Lower leg skin (tissue), 4 donors: ENCODE data around the gene PYGO2. TPM values are rescaled to one million over a fixed set of nuclear protein-coding genes. Genes with fewer than 3 reads are reported as not detected.
"Not testable (repeated sequence)": the region's sequence is repeated elsewhere in the genome, so short reads cannot be mapped to it uniquely, and the experiment has no call there.

Experiments
- DNase-seq, 2 donors: peaks; one replicate each; pipeline ENCODE4 v3.0.0-alpha.2; 2019; ENCODE audit warnings: low spot score in 2 of 2
- H3K4me3 ChIP-seq: fragments of 200-600 bp; sonication (generic); 2 replicates; pipeline ENCODE4 v1.5.1; 2017; ENCODE audit warnings: mild to moderate bottlenecking, low read depth; ENCODE audit not compliant: poor library complexity, severe bottlenecking
- CTCF ChIP-seq, 3 donors: fragments of 450-650 bp; IDR thresholded peaks; one replicate each; pipeline ENCODE4 v1.5.1; 2016; ENCODE audit warnings: antibody characterized with exemption in 3 of 3, mild to moderate bottlenecking in 3 of 3, moderate library complexity in 2 of 3
- POLR2A ChIP-seq, 2 donors: fragments of 450-650 bp; IDR thresholded peaks; one replicate each; pipeline ENCODE4 v1.6.1; 2016 to 2017; ENCODE audit warnings: antibody characterized with exemption in 2 of 2, mild to moderate bottlenecking in 1 of 2, moderate library complexity in 1 of 2
- WGBS, 2 donors: methylation state at CpG; one replicate each; pipeline ENCODE4 v1.1.5; 2018; 5-methylcytosine and 5-hydroxymethylcytosine counted together
- intact Hi-C: fragments of 100-400 bp; cut with DNase I; formaldehyde crosslinking; loops from one replicate; pipeline ENCODE4 v1.15.0; 2023; ENCODE audit warnings: low total_unique reads
- total RNA-seq, 4 donors: library from RNA; depleted of rRNA; stranded (reverse); fragments of >200 nt; gene quantifications; one replicate each; pipeline ENCODE4 v1.1.0, GENCODE V29; 2016

Gene PYGO2
- total RNA-seq, 4 donors from 2014 or later = 31.9 to 38.0 (median 36.3) TPM

- DNase-seq = no peak
- WGBS, 2 donors = 10% methylated on average over 17 of the region's 17 CpGs
- intact Hi-C loops = no loop called here
- H3K4me3 ChIP-seq = peak overlapping the region; percentile 66
- TF ChIP-seq POLR2A (IDR thresholded peaks at IDR 0.05) (no peak), CTCF (IDR thresholded peaks at IDR 0.05) (no peak)
Observed at GRCh38 chr1:154983776-154984466, 22.3 kb upstream of the PYGO2 start.

- DNase-seq = peak; percentile 99 to 100
- 1 to 2% methylated on average over 26 of the region's 26 CpGs for WGBS, 2 donors
- H3K4me3 ChIP-seq = peak within 1 kb of the TSS; percentile 66
Observed at GRCh38 chr1:154982897-154983648, 21.5 kb upstream of the PYGO2 start, which contains the start of gene FLAD1. TSS of gene FLAD1 (plus strand) at chr1:154983344. CDS start at chr1:154983695, 351 bp downstream.

GRCh38 chr1:154982341-154982740 is 20.8 kb upstream of the PYGO2 start:
- no peak for TF ChIP-seq CTCF (IDR thresholded peaks at IDR 0.05)
- WGBS, 2 donors = 66 to 71% methylated on average over 6 of the region's 6 CpGs
- intact Hi-C loops = no loop called here
- H3K4me3 ChIP-seq = no peak overlapping the region
- no peak for DNase-seq

More at GRCh38 chr1:154982897-154983648, 21.5 kb upstream of the PYGO2 start, which contains the start of gene FLAD1:
- TF ChIP-seq POLR2A (IDR thresholded peaks at IDR 0.05) (no peak), CTCF (IDR thresholded peaks at IDR 0.05) (peak in 1 of 3 donors; percentile 44)
- intact Hi-C loops = no loop called here

DNA sequence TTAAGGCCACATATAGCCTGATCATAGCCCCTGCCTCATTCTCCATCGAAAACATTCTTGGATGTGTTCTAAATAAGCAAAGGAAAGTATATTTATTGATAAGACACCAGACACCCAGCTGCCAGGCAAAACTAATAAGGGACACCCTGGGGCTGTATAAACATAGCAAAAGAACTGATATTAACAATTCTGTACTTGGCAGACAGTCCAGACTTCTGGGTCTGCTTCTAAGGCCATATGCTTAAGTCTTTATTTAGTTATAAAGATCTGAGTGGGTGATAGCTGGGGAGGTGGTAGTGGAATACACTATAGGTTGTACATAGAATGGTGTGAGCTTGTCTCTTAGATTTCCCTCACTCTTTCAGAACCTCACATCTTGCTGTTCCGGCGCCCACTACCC is 16.8 kb upstream of the PYGO2 start:
- WGBS, 2 donors = 92 to 93% methylated on average over 3 of the region's 3 CpGs
- DNase-seq = no peak
- H3K4me3 ChIP-seq = no peak overlapping the region
- no peak for TF ChIP-seq POLR2A (IDR thresholded peaks at IDR 0.05)
- TF ChIP-seq CTCF (IDR thresholded peaks at IDR 0.05) = no peak
- intact Hi-C loops = no loop called here

GRCh38 chr1:154977762-154978161 is 16.2 kb upstream of the PYGO2 start:
- 76 to 77% methylated on average over 3 of the region's 3 CpGs for WGBS, 2 donors
- intact Hi-C loops, H3K4me3 ChIP-seq, DNase-seq: not testable (repeated sequence)

DNA sequence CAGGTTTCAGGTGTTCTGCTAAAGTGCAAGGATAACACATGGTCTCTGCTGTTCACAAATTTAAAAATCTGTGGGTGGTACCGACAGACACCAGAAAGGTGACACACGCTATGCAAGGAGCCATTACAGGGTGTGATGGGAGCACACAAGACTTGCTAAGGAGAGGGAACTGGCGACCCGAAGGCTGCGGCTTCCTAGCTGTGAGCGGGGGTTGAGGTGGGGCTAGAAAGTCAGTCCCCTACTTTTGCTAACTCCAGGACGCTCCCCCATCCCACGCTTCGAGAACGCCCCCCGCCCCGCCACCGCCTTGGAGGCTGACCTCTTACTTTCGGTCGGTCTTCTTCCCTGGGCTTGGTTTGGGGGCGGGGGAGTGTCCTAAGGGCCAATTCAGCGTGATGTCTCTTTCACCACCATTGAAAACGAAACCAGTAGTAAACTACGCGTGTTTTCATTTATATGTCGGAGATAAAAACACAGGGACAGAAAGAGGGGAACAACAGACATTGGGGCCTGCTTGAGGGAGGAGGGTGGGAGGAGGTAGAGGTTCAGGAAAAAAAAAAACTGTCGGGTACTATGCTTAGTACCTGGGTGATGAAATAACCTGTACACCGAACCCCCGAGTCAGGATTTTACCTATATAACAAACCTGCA is 14.0 kb upstream of the PYGO2 start:
- intact Hi-C loops = no loop called here
- peak overlapping the region; percentile 37 for H3K4me3 ChIP-seq
- TF ChIP-seq CTCF (IDR thresholded peaks at IDR 0.05) = no peak
- no peak for TF ChIP-seq POLR2A (IDR thresholded peaks at IDR 0.05)
- DNase-seq = peak; percentile 61 to 94
- 0 to 1% methylated on average over 24 of the region's 24 CpGs for WGBS, 2 donors
